PFSK-1 (cell line): ENCODE data around the gene FRMPD1.

Source experiments
- FOXP2 ChIP-seq: optimal IDR thresholded peaks from 2 replicates; pipeline ENCODE3; 2011; ENCODE audit warnings: borderline replicate concordance, control low read depth, inconsistent platforms; ENCODE audit not compliant: insufficient read depth; ENCODE audit errors: extremely low read length, extremely low read depth
- POLR2AphosphoS5 ChIP-seq: IDR thresholded peaks from 2 replicates; pipeline ENCODE4 v1.6.1; 2012; ENCODE audit warnings: low read depth, mild to moderate bottlenecking, control low read depth, low read length, moderate library complexity
- SIN3A ChIP-seq: IDR thresholded peaks from 2 replicates; pipeline ENCODE4 v1.6.1; 2012; ENCODE audit warnings: mild to moderate bottlenecking, low read length, moderate library complexity, borderline replicate concordance; ENCODE audit not compliant: insufficient read depth
- TAF1 ChIP-seq: IDR thresholded peaks from 2 replicates; pipeline ENCODE4 v1.6.1; 2012; ENCODE audit warnings: low read length, control low read depth, borderline replicate concordance; ENCODE audit not compliant: insufficient read depth

DNA sequence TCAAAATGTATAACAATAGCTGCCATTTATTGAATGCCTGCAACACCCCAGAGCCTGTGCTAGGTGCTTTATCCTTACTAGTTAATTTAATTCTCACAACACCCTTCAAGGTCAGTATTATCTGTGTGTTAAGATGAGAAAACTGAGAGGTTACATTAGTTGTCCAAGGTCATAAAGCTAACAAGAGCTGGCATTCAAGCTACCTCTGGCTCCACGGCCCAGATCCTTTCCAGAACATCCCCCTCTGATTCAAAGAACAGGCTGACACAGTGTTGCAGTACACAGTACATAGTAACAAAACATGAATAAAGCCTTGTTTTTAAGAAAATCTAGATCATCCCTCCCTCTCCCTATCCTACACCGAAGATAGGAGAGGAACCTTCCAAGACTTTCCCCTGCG, 9.4 kb upstream of the FRMPD1 start:
- TF ChIP-seq SIN3A (no peak), TAF1 (no peak), POLR2AphosphoS5 (no peak), FOXP2 (no peak)
